ENCODE data around the gene ROGDI.

ROGDI gene

DNA sequence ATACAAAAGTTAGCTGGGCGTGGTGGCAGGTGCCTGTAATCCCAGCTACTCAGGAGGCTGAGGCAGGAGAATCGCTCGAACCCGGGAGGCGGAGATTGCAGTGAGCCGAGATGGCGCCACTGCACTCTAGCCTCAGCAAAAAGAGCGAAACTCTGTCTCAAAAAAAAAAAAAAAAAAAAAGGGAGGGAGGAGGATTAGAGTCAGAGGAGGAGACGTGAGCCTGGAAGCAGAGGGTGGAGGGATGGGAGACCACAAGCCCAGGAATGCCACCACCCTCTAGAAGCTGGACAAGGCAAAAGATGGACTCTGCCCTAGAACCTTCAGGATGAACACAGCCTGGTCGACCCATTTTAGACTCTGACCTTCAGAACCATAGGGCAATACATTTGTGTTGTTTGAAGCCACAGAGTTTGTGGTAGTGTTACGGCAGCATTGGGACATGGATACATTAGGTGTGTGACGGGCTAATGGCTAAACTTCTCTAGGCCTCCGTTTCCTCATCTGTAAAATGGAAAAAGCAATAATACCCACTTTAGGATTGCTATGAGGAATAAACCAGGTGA lies 9.4 kb downstream of the ROGDI start:
- TF ChIP-seq POLR2A (IDR thresholded peaks at IDR 0.05; ENCODE audit: extremely low read depth, insufficient read length), result no peak
- TF ChIP-seq, protein P1, sequence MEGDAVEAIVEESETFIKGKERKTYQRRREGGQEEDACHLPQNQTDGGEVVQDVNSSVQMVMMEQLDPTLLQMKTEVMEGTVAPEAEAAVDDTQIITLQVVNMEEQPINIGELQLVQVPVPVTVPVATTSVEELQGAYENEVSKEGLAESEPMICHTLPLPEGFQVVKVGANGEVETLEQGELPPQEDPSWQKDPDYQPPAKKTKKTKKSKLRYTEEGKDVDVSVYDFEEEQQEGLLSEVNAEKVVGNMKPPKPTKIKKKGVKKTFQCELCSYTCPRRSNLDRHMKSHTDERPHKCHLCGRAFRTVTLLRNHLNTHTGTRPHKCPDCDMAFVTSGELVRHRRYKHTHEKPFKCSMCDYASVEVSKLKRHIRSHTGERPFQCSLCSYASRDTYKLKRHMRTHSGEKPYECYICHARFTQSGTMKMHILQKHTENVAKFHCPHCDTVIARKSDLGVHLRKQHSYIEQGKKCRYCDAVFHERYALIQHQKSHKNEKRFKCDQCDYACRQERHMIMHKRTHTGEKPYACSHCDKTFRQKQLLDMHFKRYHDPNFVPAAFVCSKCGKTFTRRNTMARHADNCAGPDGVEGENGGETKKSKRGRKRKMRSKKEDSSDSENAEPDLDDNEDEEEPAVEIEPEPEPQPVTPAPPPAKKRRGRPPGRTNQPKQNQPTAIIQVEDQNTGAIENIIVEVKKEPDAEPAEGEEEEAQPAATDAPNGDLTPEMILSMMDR (IDR thresholded peaks at IDR 0.05; ENCODE audit: low read depth, low read length), result no peak
- TF ChIP-seq, protein P2, sequence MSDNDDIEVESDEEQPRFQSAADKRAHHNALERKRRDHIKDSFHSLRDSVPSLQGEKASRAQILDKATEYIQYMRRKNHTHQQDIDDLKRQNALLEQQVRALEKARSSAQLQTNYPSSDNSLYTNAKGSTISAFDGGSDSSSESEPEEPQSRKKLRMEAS (IDR thresholded peaks at IDR 0.05; ENCODE audit: low read depth, low read length), result no peak
- no peak for TF ChIP-seq MYC (IDR thresholded peaks at IDR 0.05; ENCODE audit: low read depth, low read length)
- no peak for DNase-seq (ENCODE audit: low read depth)
- no peak overlapping the region for H3K4me3 ChIP-seq (ENCODE audit: low read depth, low read length)

DNA sequence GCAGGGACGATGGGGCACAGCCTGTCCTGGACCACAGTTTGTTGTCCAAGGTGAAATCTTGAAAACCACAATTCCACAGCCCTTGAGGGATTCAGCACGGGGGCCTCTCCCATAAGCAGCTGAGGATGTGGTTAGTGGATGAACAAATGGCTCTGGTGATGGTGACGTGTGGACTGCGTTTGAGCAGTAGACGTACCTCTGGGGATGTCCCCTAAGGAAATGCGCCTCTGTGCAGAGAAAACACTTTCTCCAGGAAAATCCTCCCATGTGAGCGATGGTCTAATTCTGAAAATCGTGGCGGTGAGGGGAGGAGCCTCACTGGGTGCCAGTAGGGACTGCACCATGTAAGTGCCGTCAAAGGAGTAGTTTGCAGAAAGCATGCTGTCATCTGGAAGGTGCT lies 11.6 kb downstream of the ROGDI start:
- TF ChIP-seq MYC (IDR thresholded peaks at IDR 0.05; ENCODE audit: low read depth, low read length), result no peak
- TF ChIP-seq, protein P2 (IDR thresholded peaks at IDR 0.05; ENCODE audit: low read depth, low read length), result no peak
- no peak for TF ChIP-seq POLR2A (IDR thresholded peaks at IDR 0.05; ENCODE audit: extremely low read depth, insufficient read length)
- TF ChIP-seq, protein P1 (IDR thresholded peaks at IDR 0.05; ENCODE audit: low read depth, low read length), result no peak
- H3K4me3 ChIP-seq (ENCODE audit: low read depth, low read length), result no peak overlapping the region
- peak; percentile 75 for DNase-seq (ENCODE audit: low read depth)

DNA sequence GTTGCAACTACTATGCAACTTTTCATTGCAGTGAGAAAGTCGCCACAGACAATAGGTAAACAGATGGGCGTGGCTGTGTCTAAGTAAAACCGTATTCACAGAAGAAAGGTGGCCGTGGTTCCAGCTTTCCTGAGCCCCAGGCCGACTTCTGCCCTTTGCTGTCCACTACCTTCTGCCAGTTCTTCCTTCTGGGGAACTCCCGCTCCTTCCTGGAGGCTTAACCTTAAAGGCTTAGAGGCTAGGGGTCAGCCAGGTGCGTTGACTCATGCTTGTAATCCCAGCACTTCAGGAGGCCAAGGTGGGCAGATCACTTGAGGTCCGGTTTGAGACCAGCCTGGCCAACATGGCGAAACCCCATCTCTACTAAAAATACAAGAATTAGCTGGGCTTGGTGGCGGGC lies 12.2 kb downstream of the ROGDI start:
- TF ChIP-seq POLR2A (IDR thresholded peaks at IDR 0.05; ENCODE audit: extremely low read depth, insufficient read length) (no peak), MYC (IDR thresholded peaks at IDR 0.05; ENCODE audit: low read depth, low read length) (no peak)
- TF ChIP-seq, protein P1 (IDR thresholded peaks at IDR 0.05; ENCODE audit: low read depth, low read length), result no peak
- TF ChIP-seq, protein P2 (IDR thresholded peaks at IDR 0.05; ENCODE audit: low read depth, low read length), result no peak
- DNase-seq (ENCODE audit: low read depth), result no peak
- no peak overlapping the region for H3K4me3 ChIP-seq (ENCODE audit: low read depth, low read length)

DNA sequence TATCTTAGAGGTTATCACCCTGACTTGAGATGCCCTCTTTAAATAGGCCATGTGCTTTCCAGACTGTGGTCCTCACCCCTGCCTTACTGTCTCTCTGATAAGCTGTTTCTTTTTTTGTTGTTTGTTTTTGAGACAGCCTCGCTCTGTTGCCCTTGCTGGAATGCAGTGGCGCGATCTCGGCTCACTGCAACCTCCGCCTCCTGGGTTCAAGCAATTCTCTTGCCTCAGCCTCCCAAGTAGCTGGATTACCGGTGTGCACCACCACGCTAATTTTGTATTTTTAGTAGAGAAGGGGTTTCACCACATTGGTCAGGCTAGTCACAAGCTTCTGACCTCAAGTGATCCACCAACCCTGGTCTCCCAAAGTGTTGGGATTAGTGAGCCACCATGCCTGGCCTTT lies 13.5 kb downstream of the ROGDI start:
- TF ChIP-seq, protein P1 (IDR thresholded peaks at IDR 0.05; ENCODE audit: low read depth, low read length), result no peak
- TF ChIP-seq, protein P2 (IDR thresholded peaks at IDR 0.05; ENCODE audit: low read depth, low read length), result no peak
- TF ChIP-seq POLR2A (IDR thresholded peaks at IDR 0.05; ENCODE audit: extremely low read depth, insufficient read length) (no peak), MYC (IDR thresholded peaks at IDR 0.05; ENCODE audit: low read depth, low read length) (no peak)
- no peak overlapping the region for H3K4me3 ChIP-seq (ENCODE audit: low read depth, low read length)
- DNase-seq (ENCODE audit: low read depth), result no peak

DNA sequence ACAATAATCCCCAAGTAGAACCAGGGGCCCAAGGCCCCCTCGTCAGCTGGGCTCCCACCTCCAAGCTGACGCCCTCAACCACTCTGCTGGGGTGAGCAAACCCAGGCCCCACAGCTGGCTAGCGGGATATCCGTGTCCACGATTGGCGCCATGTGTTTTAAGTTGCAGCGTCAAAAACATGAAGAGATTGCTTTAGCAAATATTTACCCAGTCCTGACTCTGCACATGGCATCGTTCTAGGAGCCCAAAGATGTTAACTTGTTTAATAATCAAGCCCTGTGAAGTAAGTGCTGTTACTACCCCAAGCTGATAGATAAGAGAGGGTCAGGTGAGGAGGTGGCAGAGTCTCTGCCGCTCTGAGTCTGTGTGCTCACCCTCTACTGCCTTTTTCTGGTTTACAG lies 13.9 kb downstream of the ROGDI start:
- no peak overlapping the region for H3K4me3 ChIP-seq (ENCODE audit: low read depth, low read length)
- TF ChIP-seq, protein P2 (IDR thresholded peaks at IDR 0.05; ENCODE audit: low read depth, low read length), result no peak
- no peak for TF ChIP-seq MYC (IDR thresholded peaks at IDR 0.05; ENCODE audit: low read depth, low read length)
- TF ChIP-seq POLR2A (IDR thresholded peaks at IDR 0.05; ENCODE audit: extremely low read depth, insufficient read length), result no peak
- TF ChIP-seq, protein P1 (IDR thresholded peaks at IDR 0.05; ENCODE audit: low read depth, low read length), result no peak
- DNase-seq (ENCODE audit: low read depth), result no peak
